HG02798 (cell line): ENCODE measurements around the gene IGHMBP2.
"Not testable (repeated sequence)": the region's sequence is repeated elsewhere in the genome, so short reads cannot be mapped to it uniquely, and the experiment has no call there.

Experiments used
- ATAC-seq: cut with Tn5 transposase; IDR thresholded peaks from one replicate; pipeline ENCODE4 v1.9.1; 2021; ENCODE audit warnings: mild to moderate bottlenecking; ENCODE audit not compliant: unreplicated experiment, poor library complexity

IGHMBP2 gene

DNA sequence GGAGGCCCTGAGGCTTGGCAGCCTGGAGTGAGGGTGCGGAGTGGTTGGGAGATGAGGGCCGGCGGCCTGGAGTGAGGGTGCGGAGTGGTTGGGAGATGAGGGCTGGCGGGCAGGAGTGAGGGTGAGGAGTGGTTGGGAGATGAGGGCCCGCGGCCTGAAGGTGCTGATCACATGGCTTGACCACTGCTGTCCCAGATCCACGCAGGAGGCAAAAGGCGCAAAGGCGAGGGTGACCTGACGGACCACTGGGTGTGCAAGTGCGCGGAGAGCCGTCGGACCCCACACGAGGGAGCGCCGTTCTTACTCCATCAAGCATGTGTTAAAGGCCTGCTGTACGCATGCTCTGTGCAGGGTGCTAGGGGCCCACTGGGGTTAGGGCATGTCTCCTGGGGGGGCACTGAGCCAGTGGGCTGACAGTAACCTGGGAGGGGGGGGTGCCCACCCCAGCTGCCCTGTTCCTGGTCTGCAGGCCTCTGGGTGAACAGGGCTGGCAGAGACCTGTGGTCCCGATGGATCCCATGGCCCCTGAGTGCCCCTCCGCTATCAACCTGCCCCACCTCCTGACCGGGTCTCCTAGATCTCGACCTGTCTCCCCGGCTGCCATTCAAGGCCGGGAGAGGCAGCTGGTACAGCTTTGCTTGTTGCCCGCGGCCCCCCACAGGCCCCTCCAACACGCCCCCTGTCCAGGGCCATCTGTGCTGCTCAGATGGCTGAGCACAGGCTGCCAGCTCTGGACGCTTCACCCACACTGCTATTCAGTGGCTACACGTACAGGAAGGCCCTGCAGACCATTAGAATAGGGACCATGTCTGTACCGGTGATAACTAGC, 56.0 kb downstream of the IGHMBP2 start:
- no peak for ATAC-seq

DNA sequence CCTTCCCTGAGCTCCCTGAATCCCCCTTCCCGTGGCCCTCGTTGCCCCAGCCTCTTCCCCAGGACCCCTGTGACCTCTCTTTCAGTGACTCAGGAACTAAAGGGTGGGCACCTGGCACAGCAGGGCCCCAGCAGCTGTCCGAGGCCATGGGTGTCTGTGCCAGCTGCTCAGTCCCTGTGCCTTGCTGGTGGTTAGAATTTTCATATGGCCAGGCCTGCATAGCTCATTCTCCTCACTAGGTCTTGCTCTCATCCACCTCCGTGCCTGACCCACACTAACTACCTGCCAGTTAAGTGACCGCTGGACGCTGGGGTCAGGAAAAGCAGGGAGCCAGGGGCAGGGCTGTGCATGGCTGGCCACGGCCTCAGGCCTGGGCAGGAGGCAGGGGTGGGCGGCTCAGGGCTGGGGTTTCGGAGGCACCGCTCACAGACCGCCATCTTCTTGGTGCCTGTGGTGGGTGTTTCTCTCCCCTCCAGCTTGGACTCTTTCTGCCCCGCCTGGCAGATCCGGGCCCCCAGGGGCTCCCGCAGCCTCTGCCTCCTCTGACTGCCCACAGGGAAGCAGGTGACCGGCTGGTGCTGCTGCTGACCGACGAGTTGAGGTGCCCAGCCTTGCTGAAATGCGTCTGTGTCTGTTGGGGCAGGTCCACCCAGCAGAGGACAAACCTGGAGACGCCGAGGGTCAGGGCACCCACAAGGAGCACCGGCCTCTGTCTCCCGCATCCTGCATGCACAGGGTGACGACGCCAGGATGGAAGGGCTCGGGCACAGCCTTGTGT, 56.8 kb downstream of the IGHMBP2 start:
- no peak for ATAC-seq

DNA sequence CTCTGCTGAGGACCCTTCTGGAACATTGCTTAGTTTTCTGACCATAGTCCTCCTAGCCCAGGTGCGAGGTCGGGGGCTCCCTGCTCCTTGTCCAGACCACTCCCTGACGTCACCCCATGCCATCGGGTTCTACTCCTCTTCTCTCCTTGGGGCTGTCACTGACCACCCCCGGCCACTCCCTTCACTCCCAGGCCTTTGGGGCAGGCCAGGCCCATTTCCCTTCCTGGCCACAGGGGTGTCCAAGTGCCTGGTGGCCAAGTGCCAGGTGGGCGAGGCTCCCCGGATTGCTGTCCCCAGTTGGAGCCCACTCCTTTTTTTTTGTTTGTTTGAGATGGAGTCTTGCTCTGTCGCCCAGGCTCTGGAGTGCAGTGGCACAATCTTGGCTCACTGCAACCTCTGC, 57.6 kb downstream of the IGHMBP2 start:
- ATAC-seq: no peak

DNA sequence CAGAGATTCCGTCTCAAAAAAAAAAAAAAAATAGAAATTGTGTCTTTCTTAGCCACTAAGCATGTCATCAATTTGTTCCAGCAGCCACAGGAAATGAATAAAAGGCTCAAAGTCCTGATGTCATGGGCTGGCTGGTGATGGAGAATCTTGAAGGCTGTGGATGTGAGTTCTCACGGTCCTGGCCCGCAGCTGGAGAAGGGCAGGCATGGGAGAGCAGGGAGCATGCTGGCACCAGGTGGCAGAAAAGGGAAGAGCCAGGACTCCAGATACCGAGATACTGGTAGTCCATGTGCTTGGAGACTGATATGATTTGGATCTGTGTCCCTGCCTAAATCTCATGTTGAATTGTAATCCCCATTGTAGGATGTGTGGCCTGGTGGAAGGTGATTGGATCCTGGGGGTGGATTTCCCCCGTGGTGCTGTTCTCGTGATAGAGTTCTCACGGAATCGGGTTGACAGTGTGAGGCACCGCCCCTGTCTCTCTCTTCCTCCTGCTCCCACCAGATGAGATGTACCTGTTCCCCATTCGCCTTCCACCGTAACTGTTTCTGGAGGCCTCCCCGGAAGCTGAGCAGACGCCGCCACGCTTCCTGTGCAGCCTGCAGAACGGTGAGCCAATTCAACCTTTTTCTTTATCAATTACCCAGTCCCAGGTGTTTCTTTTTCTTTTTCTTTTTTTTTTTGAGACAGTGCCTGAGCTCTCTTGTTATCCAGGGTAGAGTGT, 59.0 kb downstream of the IGHMBP2 start:
- ATAC-seq: no peak

DNA sequence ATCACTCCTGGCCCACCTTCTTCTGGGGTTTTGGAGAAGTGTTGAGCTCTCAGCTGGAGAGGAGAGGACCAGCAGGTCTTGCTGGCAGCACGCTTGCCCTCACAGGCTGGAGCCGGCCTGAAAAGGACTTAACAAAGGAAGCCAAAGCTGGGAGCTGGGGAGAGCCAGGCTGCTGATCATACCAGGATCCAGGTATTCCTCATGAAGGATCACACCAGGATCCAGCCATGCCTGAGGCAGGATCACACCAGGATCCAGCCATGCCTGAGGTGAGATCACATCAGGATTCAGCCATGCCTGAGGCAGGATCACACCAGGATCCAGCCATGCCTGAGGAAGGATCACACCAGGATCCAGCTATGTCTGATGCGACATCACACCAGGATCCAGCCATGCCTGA, 60.1 kb downstream of the IGHMBP2 start:
- no peak for ATAC-seq

DNA sequence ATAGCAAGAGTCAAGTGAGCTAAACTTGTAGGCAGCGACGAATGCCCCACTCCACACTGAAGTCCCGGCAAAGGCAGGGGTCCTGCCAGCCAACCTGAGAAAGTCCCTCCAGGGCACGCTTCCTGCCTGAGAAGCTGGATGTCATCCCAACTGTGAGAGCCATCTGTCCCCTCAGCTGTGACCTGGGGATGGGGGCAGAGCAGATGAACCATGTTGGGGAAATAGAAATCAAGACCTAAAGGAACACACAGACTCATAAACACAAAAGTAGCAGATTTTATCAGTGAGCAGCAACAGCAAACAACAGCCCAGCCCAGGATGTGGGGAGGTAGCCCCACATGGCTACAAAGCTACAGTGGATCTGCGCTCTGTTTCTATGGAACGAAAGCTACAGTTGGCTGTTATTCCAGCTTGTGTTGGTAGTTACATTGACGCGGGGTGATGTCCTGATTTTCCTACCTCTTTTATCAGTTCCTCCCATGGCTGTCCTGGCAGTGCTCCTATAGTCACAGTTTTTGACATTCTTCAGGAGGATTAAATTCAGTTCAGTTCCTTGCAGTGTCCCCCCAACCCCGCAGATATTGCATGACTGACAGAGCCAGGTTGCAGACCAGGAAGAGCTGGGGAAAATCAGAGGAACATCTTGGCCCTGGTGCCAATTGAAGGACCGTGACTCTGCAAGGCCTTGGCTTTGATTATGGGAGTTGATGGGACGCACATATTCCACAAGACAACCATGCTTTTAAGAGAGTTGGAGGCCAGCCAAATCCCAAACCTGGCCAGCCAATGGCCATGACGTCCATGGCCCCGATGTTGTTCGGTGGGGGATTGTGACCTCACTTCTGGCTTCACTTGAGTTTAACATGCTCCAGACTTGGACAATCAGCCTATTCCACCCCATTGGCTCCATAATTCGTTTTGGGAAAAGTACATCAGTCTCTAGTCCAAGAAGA, 62.5 kb downstream of the IGHMBP2 start:
- ATAC-seq: no peak

DNA sequence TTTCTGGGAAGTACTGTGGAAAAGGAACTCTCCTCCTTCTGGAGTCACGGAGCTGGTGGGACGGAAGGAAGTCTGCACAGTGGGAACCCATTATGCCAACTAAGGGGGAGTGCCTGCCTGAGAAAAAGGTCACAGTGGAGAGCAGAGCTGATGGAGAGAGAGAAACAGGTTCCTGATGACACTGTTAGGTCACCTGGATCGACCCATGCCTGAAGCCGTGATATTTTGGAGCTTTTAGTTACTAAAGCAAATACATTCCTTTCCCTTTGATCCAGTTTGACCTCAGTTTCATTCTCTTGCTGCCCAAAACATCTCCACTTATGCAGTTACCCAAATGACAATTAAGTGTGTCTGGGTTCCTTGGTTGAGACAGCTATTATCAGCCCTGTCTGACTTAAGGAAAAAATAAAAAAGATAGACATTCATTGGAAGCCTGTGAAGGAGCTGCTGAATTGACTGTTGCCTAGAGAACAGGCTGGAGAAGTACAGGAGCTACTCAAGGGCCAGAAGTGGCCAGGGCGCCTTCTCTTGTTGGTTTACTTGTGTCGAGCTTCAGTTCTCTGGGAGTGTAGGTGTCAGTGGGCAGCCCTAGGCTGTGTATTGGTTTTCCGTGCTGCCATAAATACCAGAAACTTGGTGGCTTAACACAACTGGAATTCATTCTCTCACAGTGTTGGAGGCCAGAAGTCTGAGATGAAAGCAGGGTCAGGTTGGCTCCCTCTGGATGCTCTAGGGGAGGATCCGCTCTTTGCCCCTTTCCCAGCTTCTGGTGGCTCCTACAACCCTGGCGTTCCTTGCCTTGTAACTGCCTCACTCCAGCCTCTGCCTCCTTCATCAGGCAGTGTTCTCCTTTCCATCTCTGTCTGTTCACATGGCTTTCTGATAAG, 63.4 kb downstream of the IGHMBP2 start:
- no peak for ATAC-seq

DNA sequence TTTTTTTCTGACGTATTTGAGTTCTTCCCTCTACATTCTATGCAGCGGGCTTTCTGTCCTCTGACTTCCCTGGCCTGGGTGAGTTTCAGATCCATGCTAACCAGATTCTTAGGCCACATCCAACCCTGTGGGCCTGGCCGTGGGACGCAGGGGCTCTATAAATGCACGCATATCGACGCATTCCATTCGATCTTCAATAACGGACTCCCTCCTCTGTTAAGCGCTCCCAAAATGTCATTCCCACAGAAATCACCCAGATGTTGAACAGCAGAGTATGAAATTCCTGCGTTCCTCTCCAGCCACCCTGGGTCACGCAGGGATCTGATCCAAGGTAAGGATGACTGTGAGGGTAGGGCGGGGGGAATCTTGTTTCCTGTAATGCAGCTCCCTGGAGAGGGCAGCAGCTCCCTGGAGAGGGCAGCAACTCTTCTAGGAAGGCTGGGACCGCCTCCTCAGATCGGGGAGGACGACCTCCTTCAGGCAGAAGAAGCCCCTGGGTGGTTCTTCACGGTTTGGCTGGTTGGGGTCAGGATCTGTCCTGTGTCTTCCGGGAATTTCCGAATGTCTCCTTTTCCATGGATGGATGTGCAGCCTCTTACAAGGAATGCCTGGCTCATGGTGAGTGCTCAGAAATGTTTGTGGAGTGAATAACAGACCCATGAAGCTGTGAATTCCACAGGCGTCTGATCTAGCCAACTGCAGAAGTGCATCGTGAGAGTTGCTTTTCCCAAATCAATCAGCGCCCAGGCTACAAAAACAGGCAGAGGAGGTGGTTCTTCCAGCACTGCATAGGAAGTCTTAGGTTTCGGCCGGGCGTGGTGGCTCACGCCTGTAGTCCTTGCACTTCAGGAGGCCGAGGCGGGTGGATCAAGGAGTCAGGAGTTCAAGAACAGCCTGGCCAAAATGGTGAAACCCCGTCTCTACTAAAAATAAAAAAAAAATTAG, 64.9 kb downstream of the IGHMBP2 start:
- ATAC-seq: no peak

DNA sequence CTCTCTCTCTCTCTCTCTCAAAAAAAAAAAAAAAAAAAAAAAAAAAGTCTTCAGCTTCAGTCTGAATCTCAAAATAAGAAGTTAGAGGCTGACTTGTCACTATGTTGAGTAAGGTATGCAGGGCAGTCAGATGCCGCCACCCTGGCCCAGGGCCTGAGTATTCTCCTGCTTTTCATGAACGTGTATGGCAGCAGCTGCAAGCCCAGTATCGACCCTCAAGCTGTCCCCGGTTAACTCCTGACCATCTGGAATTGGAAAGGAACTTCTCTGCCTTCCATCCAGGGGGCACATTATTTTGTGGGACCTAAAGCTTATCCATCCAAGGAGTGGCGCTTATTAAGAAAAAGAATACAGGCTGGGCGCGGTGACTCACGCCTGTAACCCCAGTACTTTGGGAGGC, 65.7 kb downstream of the IGHMBP2 start:
- no peak for ATAC-seq

DNA sequence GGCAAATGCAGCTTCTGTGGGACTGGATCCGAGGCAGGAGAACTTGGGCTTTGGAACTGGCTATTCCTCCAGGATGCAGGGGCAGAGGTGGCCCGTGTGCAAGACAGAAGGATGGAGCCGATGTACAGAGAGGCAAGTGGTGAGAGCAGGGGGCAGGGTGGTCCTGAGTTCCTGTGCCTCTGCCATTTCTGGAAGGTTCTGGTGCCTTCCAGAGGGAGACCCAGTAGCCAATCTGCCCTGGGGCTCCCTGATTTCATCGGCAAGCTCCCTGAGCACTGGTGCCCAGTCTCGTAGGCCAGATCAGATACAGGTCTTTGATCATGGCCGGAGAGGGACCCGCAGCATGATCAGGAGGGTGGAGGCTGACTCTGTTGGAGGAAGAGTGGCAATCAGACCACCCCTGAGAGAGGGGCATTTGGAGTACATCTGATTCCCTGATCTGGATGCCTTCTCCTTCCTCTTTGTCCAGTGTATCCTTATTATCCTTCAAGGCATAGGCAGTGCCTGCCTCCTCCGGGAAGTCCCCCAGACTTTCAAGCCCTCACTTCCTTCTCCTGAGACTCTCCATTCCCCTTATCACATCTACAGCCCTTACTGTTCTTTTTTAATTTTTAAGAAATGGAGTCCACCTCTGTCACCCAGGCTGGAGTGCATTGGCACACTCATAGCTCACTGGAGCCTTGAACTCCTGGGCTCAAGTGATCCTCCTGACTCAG, 67.4 kb downstream of the IGHMBP2 start:
- no peak for ATAC-seq

DNA sequence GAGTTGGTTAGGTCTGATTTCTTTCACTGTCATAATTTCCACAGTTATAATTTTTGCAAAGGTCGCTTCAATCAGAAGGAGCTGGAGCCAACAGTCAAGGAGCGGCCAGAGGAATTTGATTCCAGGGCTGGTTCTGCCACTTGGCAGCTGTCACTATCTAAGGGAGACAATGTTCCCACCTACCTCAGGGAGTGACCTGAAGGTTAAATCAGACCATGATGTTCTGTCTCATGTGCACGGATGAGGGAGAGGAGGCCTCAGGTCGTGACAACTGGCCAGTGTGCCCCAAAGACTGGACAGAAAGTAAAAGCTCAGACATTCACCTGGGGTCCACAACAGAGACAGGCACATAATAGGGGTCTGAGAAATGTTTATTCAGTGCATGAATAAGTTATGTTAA, 69.5 kb downstream of the IGHMBP2 start:
- no peak for ATAC-seq

DNA sequence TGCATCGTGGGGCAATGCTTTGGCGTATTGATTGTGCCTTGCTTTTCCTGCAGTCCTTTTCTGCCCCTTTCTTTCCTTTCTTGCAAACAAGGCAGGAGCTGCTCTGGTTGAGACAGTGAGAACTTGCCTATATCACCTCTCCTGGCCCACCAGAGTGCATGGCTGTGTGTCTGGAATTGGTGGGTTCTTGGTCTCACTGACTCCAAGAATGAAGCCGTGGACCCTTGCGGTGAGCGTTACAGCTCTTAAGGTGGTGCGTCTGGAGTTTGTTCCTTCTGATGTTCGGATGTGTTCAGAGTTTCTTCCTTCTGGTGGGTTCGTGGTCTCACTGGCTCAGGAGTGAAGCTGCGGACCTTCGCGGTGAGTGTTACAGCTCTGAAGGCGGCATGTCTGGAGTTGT, 70.0 kb downstream of the IGHMBP2 start:
- not testable (repeated sequence) for ATAC-seq

DNA sequence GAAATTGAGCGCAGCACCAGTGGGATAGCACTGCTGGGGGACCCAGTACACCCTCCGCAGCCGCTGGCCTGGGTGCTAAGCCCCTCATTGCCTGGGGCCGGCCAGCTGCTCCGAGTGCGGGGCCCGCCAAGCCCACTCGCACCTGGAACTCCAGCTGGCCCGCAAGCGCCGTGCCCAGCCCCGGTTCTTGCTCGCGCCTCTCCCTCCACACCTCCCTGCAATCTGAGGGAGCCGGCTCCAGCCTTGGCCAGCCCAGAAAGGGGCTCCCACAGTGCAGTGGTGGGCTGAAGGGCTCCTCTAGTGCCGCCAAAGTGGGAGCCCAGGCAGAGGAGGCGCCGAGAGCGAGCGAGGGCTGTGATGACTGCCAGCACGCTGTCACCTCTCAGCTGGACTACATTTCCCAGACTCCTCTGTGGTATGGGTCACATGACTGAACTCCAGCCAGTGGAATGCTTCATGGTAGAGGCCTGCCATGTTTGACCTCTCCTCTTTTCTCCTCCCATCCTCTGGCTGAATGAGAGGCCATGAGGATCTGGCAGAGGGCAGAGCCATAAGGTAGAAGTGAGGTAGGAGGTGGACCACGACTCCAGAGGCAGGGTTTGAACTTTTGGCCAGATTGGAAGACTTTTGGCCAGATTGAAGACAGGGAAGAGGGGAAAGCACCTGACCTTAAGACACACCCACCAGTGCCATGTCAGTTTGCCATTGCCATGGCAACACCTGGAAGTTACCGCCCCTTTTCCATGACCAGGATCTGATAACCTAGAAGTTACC, 70.9 kb downstream of the IGHMBP2 start:
- ATAC-seq: no peak

DNA sequence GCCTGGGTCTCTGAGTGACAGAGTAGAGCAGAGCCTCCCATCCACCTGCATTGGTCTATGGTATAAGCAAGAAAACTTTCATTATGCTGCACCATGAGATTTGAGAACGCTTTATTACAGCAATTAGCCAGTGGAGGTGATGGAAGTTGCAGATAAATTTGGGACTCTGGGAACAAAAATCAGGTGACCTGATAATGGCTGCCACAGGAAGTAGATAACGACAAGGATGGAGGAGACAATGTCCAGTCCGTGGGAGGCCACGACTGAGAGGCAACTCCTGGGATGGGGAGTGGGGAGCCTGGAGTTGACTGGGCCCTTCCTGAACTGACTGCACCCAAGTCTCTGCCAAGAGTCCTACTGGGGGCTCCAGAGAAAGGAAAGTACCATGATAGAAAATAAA, 72.4 kb downstream of the IGHMBP2 start:
- no peak for ATAC-seq

DNA sequence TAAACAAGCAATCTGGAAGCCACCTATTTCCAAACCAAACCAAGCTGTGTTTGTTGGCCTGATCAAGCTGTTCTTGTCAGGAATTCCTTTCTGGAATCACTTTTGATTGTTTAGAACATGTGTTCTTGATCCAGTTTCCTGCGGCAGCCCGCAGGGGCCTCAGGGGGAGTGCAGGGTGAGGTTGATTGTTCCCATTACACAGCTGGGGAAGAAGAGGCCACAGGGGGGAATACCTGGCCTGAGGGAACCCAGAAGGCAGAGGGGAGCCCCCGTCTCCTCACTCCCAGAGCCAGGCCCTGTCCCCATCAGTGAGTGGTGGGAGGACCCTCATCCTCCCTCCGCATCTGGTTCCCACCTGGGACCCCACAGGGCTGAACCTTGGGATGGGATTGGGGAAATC, 72.9 kb downstream of the IGHMBP2 start:
- no peak for ATAC-seq

DNA sequence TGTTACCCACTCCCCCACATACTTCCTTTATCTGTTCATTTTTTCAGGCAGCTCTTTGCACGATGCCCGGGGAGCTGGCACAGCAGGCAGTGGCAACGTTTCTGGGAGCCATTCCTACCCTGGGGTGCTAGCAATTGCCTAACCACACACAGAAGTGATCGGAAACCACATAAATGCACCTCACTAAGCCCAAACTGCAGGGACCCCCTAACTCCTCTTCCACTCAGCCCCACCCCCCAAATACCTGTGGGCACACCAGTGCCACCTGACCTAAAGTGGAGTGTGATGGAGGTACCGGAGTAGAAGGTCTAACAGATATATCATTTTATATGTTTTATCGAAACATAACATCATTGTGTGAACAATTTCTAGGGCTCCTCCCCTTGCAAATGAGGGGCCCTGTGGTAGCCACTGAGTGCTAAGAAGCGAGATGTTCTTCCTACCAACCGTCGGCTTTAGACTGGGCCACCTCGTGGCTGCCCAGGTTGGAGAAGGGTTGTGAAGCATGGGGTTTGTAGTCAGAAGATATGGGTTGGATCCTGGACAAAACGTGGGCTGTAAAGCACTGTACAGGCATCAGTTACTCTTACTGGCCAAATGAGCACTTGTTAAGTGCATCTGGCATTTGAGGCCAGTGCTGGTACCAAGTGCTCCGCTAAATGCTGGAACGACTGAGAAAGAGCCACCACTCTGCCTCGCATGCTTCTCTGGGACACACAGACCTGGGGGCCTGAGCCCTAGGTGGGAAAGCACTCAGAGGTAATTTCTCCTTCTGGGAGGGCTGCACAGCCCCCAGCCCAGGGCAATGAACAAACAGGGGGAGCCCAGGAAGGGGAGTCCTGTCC, 74.3 kb downstream of the IGHMBP2 start:
- no peak for ATAC-seq
